Left lung (tissue), 10 donors: ENCODE data around the gene ECSCR. TPM values are rescaled to one million over a fixed set of nuclear protein-coding genes. Genes with fewer than 3 reads are reported as not detected.

Experiments used
- ATAC-seq: fragments of 200-7000 bp; cut with Tn5 transposase; one replicate; pipeline ENCODE4 v1.9.1; 2020; ENCODE audit warnings: moderate library complexity
- DNase-seq, 4 donors: peaks; one replicate each; pipeline ENCODE4 v3.0.0-alpha.2; 2013 to 2020
- H3K27ac ChIP-seq, 2 donors: fragments of 200-600 bp; sonication (generic) in 1 of 2; one replicate each; pipeline versions ENCODE4 v1.5.0 to v1.8.0; 2020 to 2021
- H3K27me3 ChIP-seq, 2 donors: fragments of 200-600 bp; sonication (generic) in 1 of 2; one replicate each; pipeline versions ENCODE4 v1.5.0 to v1.8.0; 2020 to 2021
- H3K36me3 ChIP-seq, 2 donors: fragments of 200-600 bp; sonication (generic) in 1 of 2; one replicate each; pipeline versions ENCODE4 v1.5.0 to v1.8.0; 2020 to 2021
- H3K4me1 ChIP-seq, 2 donors: fragments of 200-600 bp; one replicate each; pipeline ENCODE4 v1.8.0; 2021
- H3K4me3 ChIP-seq, 2 donors: fragments of 200-600 bp; sonication (generic) in 1 of 2; one replicate each; pipeline versions ENCODE4 v1.5.0 to v1.8.0; 2020 to 2021; ENCODE audit warnings: mild to moderate bottlenecking in 1 of 2
- H3K9me3 ChIP-seq, 2 donors: fragments of 200-600 bp; sonication (generic) in 1 of 2; one replicate each; pipeline versions ENCODE4 v1.5.0 to v1.8.0; 2020 to 2021
- CTCF ChIP-seq, 2 donors: fragments of 200-600 bp; sonication (generic) in 1 of 2; IDR thresholded peaks; one replicate each; pipeline versions ENCODE4 v1.5.0 to v1.8.0; 2021; ENCODE audit warnings: antibody characterized with exemption in 2 of 2
- intact Hi-C, 2 donors: fragments of 100-400 bp; cut with DNase I; formaldehyde crosslinking; loops; one replicate each; pipeline versions ENCODE4 v1.11.2 to v1.14.2; 2022
- polyA plus RNA-seq, 6 donors: library from polyadenylated mRNA; unstranded; fragments of 120-200 nt; gene quantifications; one replicate each; pipeline ENCODE4 v1.2.1, GENCODE V29; 2013; ENCODE audit not compliant: insufficient read length in 6 of 6
- total RNA-seq, 2 donors: library from RNA; stranded (reverse); fragmentation: NEBNext Ultra II Directional; extraction: Animal tissue kit (Norgen Biotek cat#: 25700); gene quantifications; one replicate each; pipeline ENCODE4 v1.2.1, GENCODE V29; 2021
- donor health status: DM: no; HTN: yes; CAD: no.
- donor health status: DM: no; HTN: no; CAD: no.

The ECSCR gene
- total and polyA plus RNA-seq, 8 donors = 25.4 to 72.6 (median 64.3) TPM

- peak within 1 kb of the TSS; percentile 95 to 96 for H3K27ac ChIP-seq
- no peaks in the 10 kb centered on the region for H3K9me3 ChIP-seq
- no peaks in the 10 kb centered on the region for H3K36me3 ChIP-seq
- no peaks in the 10 kb centered on the region for H3K27me3 ChIP-seq
- peak within 1 kb of the TSS; percentile 71 to 83 for H3K4me3 ChIP-seq
- peaks cover 5 to 21% of the 10 kb centered on the region in 2 donors for H3K4me1 ChIP-seq
- ATAC-seq (peak; percentile 100), DNase-seq (peak; percentile 87 to 98 (median 94))
- intact Hi-C loops = no loop called here
- no peak for TF ChIP-seq CTCF (IDR thresholded peaks at IDR 0.05)
Observed at GRCh38 chr5:139439013-139439903, 23.3 kb downstream of the ECSCR start, which contains the start of gene DNAJC18. Gene DNAJC18 (minus strand): TSS chr5:139439525. CDS start chr5:139439445, 80 bp downstream.

GRCh38 chr5:139438707-139439012 is 23.9 kb downstream of the ECSCR start:
- intact Hi-C loops = no loop called here
- DNase-seq (no peak), ATAC-seq (no peak)
- H3K36me3 ChIP-seq = no peaks in the 10 kb centered on the region
- peak overlapping the region; percentile 71 to 83 for H3K4me3 ChIP-seq
- H3K27me3 ChIP-seq = no peaks in the 10 kb centered on the region
- H3K4me1 ChIP-seq = peaks cover 5 to 19% of the 10 kb centered on the region in 2 donors
- TF ChIP-seq CTCF (IDR thresholded peaks at IDR 0.05) = no peak
- H3K27ac ChIP-seq = peak overlapping the region; percentile 95 to 96
- no peaks in the 10 kb centered on the region for H3K9me3 ChIP-seq

- intact Hi-C loops = no loop called here
- Histone ChIP-seq H3K27ac (no peak overlapping the region), H3K27me3 (no peaks in the 10 kb centered on the region), H3K36me3 (peaks cover 0 to 5% of the 10 kb centered on the region in 2 donors), H3K4me1 (peaks cover 5 to 11% of the 10 kb centered on the region in 2 donors), H3K9me3 (no peaks in the 10 kb centered on the region), H3K4me3 (no peak overlapping the region)
- no peak for DNase-seq
- no peak for ATAC-seq
- no peak for TF ChIP-seq CTCF (IDR thresholded peaks at IDR 0.05)
Observed at GRCh38 chr5:139435676-139436075, 26.9 kb downstream of the ECSCR start.

GRCh38 chr5:139431706-139432105 is 30.8 kb downstream of the ECSCR start:
- intact Hi-C loops = no loop called here
- no peak for TF ChIP-seq CTCF (IDR thresholded peaks at IDR 0.05)
- no peak overlapping the region for H3K4me3 ChIP-seq
- no peak overlapping the region for H3K27ac ChIP-seq
- no peak for ATAC-seq
- no peaks in the 10 kb centered on the region for H3K27me3 ChIP-seq
- DNase-seq = no peak
- peaks cover 0 to 13% of the 10 kb centered on the region in 2 donors for H3K36me3 ChIP-seq
- no peaks in the 10 kb centered on the region for H3K9me3 ChIP-seq
- H3K4me1 ChIP-seq = no peaks in the 10 kb centered on the region

- no peak overlapping the region for H3K27ac ChIP-seq
- H3K36me3 ChIP-seq = peaks cover 0 to 23% of the 10 kb centered on the region in 2 donors
- no peaks in the 10 kb centered on the region for H3K9me3 ChIP-seq
- H3K4me3 ChIP-seq = no peak overlapping the region
- intact Hi-C loops = no loop called here
- DNase-seq = no peak
- no peak for TF ChIP-seq CTCF (IDR thresholded peaks at IDR 0.05)
- no peak for ATAC-seq
- H3K4me1 ChIP-seq = no peaks in the 10 kb centered on the region
- no peaks in the 10 kb centered on the region for H3K27me3 ChIP-seq
Observed at GRCh38 chr5:139430015-139430414, 32.5 kb downstream of the ECSCR start.
